ENCODE data around the gene MASP1.
"Not testable (repeated sequence)": the region's sequence is repeated elsewhere in the genome, so short reads cannot be mapped to it uniquely, and the experiment has no call there.

DNA sequence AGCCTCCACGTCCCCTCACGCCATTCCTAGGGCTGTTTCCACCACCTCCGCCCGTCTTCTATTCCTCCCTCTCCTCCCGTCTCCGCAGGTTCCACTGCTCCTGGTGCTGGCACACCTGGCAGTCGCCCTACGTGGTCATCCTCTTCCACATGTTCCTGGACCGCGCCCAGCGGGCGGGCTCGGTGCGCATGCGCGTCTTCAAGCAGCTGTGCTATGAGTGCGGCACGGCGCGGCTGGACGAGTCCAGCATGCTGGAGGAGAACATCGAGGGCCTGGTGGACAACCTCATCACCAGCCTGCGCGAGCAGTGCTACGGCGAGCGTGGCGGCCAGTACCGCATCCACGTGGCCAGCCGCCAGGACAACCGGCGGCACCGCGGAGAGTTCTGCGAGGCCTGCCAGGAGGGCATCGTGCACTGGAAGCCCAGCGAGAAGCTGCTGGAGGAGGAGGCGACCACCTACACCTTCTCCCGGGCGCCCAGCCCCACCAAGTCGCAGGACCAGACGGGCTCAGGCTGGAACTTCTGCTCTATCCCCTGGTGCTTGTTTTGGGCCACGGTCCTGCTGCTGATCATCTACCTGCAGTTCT is 92.0 kb downstream of the MASP1 start:
- TF ChIP-seq, protein P1, sequence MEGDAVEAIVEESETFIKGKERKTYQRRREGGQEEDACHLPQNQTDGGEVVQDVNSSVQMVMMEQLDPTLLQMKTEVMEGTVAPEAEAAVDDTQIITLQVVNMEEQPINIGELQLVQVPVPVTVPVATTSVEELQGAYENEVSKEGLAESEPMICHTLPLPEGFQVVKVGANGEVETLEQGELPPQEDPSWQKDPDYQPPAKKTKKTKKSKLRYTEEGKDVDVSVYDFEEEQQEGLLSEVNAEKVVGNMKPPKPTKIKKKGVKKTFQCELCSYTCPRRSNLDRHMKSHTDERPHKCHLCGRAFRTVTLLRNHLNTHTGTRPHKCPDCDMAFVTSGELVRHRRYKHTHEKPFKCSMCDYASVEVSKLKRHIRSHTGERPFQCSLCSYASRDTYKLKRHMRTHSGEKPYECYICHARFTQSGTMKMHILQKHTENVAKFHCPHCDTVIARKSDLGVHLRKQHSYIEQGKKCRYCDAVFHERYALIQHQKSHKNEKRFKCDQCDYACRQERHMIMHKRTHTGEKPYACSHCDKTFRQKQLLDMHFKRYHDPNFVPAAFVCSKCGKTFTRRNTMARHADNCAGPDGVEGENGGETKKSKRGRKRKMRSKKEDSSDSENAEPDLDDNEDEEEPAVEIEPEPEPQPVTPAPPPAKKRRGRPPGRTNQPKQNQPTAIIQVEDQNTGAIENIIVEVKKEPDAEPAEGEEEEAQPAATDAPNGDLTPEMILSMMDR (IDR thresholded peaks at IDR 0.05; ENCODE audit: low read length), result not testable (repeated sequence)
- not testable (repeated sequence) for TF ChIP-seq EZH2 (IDR thresholded peaks at IDR 0.05; ENCODE audit: borderline replicate concordance, low read length)
